ENCODE measurements around the gene KLRK1.
"Not testable (repeated sequence)": the region's sequence is repeated elsewhere in the genome, so short reads cannot be mapped to it uniquely, and the experiment has no call there.

The KLRK1 gene

DNA sequence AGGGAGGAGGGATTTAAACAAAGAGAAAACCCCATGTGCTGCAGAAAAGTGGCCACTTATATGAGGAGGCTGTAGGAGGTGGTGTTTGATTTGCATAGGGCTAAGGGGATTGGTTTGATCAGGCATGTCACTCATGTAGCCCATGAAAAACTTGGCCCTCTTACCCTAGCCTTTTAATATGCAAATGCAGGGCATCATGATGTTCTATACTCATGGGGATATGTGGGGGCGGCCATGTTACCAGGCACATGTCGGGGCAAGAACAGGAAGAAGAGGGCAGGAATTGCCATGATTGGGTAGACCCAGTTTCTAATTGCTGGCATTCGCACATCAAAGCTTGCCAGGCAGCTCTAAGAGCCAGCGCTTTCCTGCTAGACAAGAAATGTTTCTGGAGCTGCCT lies 28.8 kb downstream of the KLRK1 start:
- Histone ChIP-seq H3K4me2 (peak overlapping the region in 7 of 11 experiments; percentile 2 to 34 (median 9); a peak in 3 of 22 replicates), H4K20me1 (no peaks in the 10 kb centered on the region), H3K27ac (no peak overlapping the region), H3K9me3 (replicated peaks in 1 of 11) (peaks cover 0 to 10% (median 0%) of the 10 kb centered on the region in 11 experiments; a peak in 6 of 22 replicates), H3K9ac (no peak overlapping the region), H3K27me3 (no peaks in the 10 kb centered on the region), H3K4me1 (peaks cover 35 to 54% (median 45%) of the 10 kb centered on the region in 10 experiments), H3K36me3 (no peaks in the 10 kb centered on the region), H3K4me3 (no peak overlapping the region)
- TF ChIP-seq Cebpa-rat (IDR thresholded peaks at IDR 0.05), result no peak

DNA sequence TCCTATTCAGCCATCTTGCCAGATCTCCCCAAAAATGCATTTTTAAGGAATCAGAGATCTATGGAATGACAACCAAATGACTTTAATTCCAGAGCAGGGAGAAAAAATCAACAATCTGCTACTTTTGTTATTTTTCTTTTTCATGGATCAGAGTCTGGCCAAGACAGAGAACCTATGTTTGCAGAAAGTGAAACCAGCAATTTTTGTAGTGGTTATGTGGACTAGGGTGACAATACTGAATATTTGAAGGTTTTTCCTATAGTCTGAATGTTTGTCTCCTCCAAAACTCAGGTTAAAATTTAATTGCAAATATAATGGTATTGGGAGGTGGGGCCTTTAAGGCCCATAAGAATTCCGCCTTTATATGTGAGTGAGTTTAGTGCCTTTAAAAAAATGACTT lies 30.9 kb downstream of the KLRK1 start:
- Histone ChIP-seq H3K4me1 (peaks cover 20 to 36% (median 28%) of the 10 kb centered on the region in 10 experiments), H4K20me1 (no peaks in the 10 kb centered on the region), H3K4me2 (no peak overlapping the region), H3K27me3 (no peaks in the 10 kb centered on the region), H3K27ac (no peak overlapping the region), H3K9me3 (replicated peaks in 1 of 11) (peaks cover 0 to 10% (median 0%) of the 10 kb centered on the region in 11 experiments; a peak in 5 of 22 replicates), H3K4me3 (no peak overlapping the region), H3K36me3 (no peaks in the 10 kb centered on the region), H3K9ac (no peak overlapping the region)
- TF ChIP-seq Cebpa-rat (IDR thresholded peaks at IDR 0.05), result no peak

DNA sequence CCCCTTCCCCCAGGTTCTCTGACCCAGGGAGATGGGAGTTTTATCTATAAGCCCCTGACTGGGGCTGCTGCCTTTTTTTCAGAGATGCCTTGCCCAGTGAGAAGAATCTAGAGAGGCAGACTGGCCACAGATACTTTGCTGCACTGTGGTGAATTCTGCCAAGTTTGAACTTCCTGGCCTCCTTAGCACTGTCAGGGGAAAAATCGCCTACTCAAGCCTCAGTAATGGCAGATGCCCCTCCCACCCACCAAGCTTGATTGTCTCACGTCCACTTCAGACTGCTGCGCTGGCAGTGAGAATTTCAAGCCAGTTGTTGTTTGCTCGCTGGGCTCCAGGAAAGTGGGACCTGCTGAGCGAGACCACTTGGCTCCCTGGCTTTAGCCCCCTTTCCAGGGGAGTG lies 31.7 kb downstream of the KLRK1 start:
- Histone ChIP-seq H3K27ac (no peak overlapping the region), H3K4me3 (no peak overlapping the region), H3K4me2 (peak overlapping the region in 1 of 11 experiments; percentile 25; a peak in 3 of 22 replicates), H4K20me1 (no peaks in the 10 kb centered on the region), H3K4me1 (peaks cover 11 to 28% (median 20%) of the 10 kb centered on the region in 10 experiments; a peak in 18 of 20 replicates), H3K27me3 (no peaks in the 10 kb centered on the region), H3K9ac (no peak overlapping the region), H3K36me3 (no peaks in the 10 kb centered on the region), H3K9me3 (replicated peaks in 1 of 11) (peaks cover 0 to 10% (median under 1%) of the 10 kb centered on the region in 11 experiments; a peak in 7 of 22 replicates)
- no peak for TF ChIP-seq Cebpa-rat (IDR thresholded peaks at IDR 0.05)

DNA sequence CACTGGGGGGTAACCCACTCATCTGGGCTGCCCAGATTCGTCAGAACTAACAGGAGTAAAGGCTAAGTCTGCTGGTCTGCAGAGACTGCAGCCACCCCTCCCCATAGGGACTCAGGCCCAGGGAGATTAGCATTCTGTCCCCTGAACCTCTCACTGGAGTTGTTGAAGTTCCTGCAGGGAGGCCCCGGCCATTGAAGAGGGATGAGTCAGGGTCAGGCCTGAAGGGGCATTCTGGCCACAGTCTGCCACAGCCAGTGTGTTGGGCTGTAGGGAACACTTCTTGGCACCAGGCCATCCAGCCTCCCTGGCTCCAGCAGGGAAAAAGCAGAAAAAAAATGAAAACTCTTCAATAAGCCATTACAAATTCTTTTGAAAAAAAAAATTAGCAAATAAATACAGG lies 35.3 kb downstream of the KLRK1 start:
- Histone ChIP-seq H3K36me3 (no peaks in the 10 kb centered on the region), H4K20me1 (no peaks in the 10 kb centered on the region), H3K9me3 (replicated peaks in 1 of 11) (peaks cover 9 to 25% (median 16%) of the 10 kb centered on the region in 11 experiments; a peak in 19 of 22 replicates), H3K9ac (no peak overlapping the region), H3K4me1 (peaks cover 0 to 8% (median 2%) of the 10 kb centered on the region in 10 experiments; a peak in 5 of 20 replicates), H3K4me2 (no peak overlapping the region), H3K4me3 (no peak overlapping the region), H3K27me3 (no peaks in the 10 kb centered on the region), H3K27ac (no peak overlapping the region)
- TF ChIP-seq Cebpa-rat (IDR thresholded peaks at IDR 0.05), result no peak

DNA sequence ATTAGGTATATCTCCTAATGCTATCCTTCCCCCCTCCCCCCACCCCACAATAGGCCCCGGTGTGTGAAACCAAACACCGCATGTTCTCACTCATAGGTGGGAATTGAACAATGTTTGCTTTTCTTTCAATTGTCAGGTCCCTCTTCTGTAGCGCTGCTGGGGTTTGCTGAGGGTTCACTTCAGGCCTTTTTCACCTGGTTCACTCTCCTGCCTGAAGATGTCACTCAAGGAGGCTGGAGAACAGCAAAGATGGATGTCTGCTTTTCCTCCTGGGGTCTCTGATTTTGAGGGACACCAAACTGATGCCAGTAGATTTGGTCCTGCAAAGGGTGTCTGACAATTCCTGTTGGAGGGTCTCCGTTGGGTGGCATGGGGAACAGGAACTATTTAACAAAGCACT lies 35.8 kb downstream of the KLRK1 start:
- H3K4me3 ChIP-seq, result no peak overlapping the region
- peaks cover 0 to 8% (median 2%) of the 10 kb centered on the region in 10 experiments; a peak in 5 of 20 replicates for H3K4me1 ChIP-seq
- no peaks in the 10 kb centered on the region for H4K20me1 ChIP-seq
- H3K9ac ChIP-seq, result no peak overlapping the region
- no peak for TF ChIP-seq Cebpa-rat (IDR thresholded peaks at IDR 0.05)
- no peaks in the 10 kb centered on the region for H3K36me3 ChIP-seq
- H3K9me3 ChIP-seq (replicated peaks in 1 of 11), result peaks cover 9 to 25% (median 16%) of the 10 kb centered on the region in 11 experiments; a peak in 19 of 22 replicates
- H3K27ac ChIP-seq, result no peak overlapping the region
- H3K27me3 ChIP-seq, result no peaks in the 10 kb centered on the region
- no peak overlapping the region for H3K4me2 ChIP-seq

DNA sequence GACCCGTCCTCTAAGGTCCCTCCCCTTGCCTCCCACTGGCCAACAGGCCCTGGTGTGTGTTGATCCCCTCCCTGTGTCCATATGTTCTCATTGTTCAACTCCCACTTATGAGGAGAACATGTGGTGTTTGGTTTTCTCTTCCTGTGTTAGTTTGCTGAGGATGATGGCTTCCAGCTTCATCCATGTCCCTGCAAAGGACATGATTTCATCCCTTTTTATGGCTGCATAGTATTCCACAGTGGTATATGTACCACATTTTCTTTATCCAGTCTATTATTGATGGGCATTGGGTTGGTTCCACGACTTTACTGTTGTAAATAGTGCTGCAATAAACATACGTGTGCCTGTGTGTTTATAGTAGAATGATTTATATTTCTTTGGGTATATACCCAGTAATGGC lies 38.4 kb downstream of the KLRK1 start:
- not testable (repeated sequence) for H3K27ac ChIP-seq, H3K4me2 ChIP-seq, H3K4me1 ChIP-seq, H3K27me3 ChIP-seq, H4K20me1 ChIP-seq, H3K36me3 ChIP-seq, H3K4me3 ChIP-seq, H3K9ac ChIP-seq
- H3K9me3 ChIP-seq (replicated peaks in 1 of 11), result peaks cover 9 to 25% (median 16%) of the 10 kb centered on the region in 11 experiments; a peak in 19 of 22 replicates

DNA sequence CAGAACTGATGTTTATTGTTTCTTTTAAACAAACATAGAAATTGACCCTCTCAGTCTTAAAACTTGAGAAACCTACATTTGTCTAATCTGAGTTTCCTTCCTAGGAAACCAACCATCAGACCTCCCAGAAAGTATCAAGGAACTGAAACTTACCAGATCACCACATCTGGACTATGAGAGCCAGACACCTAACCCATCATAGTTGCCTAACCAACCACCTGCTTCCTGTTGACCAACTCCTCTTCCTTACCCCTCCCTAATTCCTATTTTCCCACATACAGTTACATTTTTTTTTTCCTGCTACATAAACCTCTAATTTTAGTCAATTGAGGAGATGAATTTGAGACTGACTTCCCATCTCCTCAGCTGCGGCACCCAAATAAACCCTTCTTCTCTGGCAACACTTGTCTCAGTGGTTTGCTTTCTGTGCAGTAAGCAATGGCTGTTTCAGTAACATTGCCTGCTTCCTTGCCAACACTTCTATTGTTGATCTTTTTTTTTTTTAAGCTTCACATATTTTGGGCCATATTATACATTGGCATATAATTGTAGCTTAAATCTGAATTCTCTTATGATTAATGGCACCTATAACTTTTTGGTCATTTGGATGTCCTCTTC lies 47.8 kb downstream of the KLRK1 start:
- Histone ChIP-seq H3K4me2 (peak overlapping the region in 2 of 11 experiments; percentile 8 to 11; a peak in 2 of 22 replicates), H3K27ac (peak overlapping the region in 10 of 11 experiments; percentile 8 to 87 (median 79); a peak in 19 of 22 replicates), H3K27me3 (no peaks in the 10 kb centered on the region), H3K4me1 (peaks cover 0 to 17% (median 7%) of the 10 kb centered on the region in 10 experiments; a peak in 14 of 20 replicates), H4K20me1 (no peaks in the 10 kb centered on the region), H3K36me3 (no peaks in the 10 kb centered on the region), H3K4me3 (no peak overlapping the region; a peak in 1 of 20 replicates), H3K9ac (peak overlapping the region in 7 of 11 experiments; percentile 28 to 57 (median 37); a peak in 8 of 22 replicates), H3K9me3 (replicated peaks in 1 of 11) (peaks cover 32 to 64% (median 47%) of the 10 kb centered on the region in 11 experiments)
- peak in 9 of 11 experiments; percentile 56 to 87 (median 71); a peak in 15 of 22 replicates for TF ChIP-seq Cebpa-rat (IDR thresholded peaks at IDR 0.05)

DNA sequence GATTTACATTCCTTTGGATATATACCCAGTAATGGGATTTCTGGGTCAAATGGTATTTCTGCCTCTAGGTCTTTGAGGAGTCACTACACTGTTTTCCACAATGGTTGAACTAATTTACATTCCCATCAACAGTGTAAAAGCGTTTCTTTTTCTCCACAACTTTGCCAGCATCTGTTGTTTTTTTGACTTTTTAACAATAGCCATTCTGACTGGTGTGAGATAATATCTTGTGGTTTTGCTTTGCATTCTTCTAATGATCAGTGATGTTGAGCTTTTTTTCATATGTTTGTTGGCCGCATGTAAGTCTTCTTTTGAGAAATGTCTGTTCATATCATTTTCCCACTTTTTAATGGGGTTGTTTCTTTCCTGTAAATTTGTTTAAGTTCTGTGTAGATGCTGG lies 48.9 kb downstream of the KLRK1 start:
- not testable (repeated sequence) for H3K27me3 ChIP-seq

DNA sequence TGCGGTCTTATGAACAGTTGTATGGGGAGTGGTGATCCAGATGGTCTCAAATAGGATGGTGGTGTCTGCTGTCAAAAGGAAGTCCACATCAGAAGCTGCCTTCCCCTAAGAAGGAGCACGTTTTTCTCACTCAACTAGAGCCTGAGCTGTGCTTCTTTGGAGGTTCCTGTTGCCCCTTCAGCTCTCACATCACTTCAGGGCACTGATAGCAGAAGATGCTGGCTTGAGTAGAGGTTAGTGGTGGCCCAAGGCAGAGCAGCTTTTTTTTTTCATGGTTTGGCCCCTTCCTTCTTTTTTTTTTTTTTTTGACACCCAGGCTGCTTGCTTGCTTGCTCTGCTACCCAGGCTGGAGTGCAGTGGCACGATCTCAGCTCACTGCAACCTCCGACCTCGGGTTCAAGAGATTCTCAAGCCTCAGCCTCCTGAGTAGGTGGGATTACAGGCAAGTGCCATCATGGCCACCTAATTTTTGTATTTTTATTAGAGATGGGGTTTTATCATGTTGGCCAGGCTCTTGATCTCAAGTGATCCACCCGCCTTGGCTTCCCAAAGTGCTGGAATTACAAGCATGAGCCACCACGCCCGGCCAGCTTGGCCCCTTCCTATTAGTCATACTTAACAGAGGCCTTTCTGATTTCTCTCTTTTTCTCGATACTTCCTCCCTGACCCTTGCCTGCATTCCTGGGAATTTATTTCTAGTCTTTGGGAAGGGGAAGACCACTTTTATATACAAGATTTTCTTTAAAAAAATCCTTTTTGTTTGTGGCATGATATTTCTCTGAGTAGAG lies 50.6 kb downstream of the KLRK1 start:
- H3K9ac ChIP-seq, result no peak overlapping the region
- H3K4me1 ChIP-seq, result peaks cover 0 to 17% (median 7%) of the 10 kb centered on the region in 10 experiments; a peak in 14 of 20 replicates
- no peaks in the 10 kb centered on the region for H3K36me3 ChIP-seq

More for the DNA sequence above, 48.9 kb downstream of the KLRK1 start:
- Histone ChIP-seq H3K9me3 (replicated peaks in 1 of 11) (peaks cover 32 to 64% (median 47%) of the 10 kb centered on the region in 11 experiments), H3K27ac (peak overlapping the region in 9 of 11 experiments; percentile 34 to 87 (median 79); a peak in 16 of 22 replicates), H3K9ac (peak overlapping the region in 1 of 11 experiments; percentile 30; a peak in 1 of 22 replicates), H3K4me1 (peaks cover 0 to 17% (median 7%) of the 10 kb centered on the region in 10 experiments; a peak in 14 of 20 replicates)
- H3K4me2 ChIP-seq, H3K4me3 ChIP-seq, H3K36me3 ChIP-seq, H4K20me1 ChIP-seq: not testable (repeated sequence)

DNA sequence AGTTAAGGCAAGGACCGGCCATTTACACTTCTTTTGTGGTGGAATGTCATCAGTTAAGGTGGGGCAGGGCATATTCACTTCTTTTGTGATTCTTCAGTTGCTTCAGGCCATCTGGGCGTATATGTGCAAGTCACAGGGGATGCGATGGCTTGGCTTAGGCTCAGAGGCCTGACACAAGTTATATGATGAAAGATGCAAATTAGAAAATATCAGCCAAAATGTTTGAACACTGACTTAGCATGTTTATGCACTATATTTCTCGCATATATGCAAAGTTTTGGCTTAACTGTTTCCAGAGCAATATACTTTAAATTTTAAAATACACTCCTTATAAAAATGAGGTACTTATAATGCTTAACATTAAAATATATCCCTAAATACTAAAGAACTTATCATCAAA lies 51.4 kb downstream of the KLRK1 start:
- H3K4me3 ChIP-seq, H4K20me1 ChIP-seq, H3K27me3 ChIP-seq, H3K9ac ChIP-seq, H3K36me3 ChIP-seq, H3K4me2 ChIP-seq: not testable (repeated sequence)
- Histone ChIP-seq H3K4me1 (peaks cover 0 to 17% (median 7%) of the 10 kb centered on the region in 10 experiments; a peak in 14 of 20 replicates), H3K27ac (peak overlapping the region in 3 of 11 experiments; percentile 8 to 79 (median 38); a peak in 2 of 22 replicates), H3K9me3 (replicated peaks in 1 of 11) (peaks cover 22 to 53% (median 36%) of the 10 kb centered on the region in 11 experiments)

More for the DNA sequence above, 50.6 kb downstream of the KLRK1 start:
- Histone ChIP-seq H3K27ac (peak overlapping the region in 6 of 11 experiments; percentile 8 to 79 (median 42); a peak in 8 of 22 replicates), H3K27me3 (no peaks in the 10 kb centered on the region), H3K4me3 (no peak overlapping the region; a peak in 1 of 20 replicates), H3K9me3 (replicated peaks in 1 of 11) (peaks cover 29 to 60% (median 44%) of the 10 kb centered on the region in 11 experiments), H4K20me1 (no peaks in the 10 kb centered on the region), H3K4me2 (peak overlapping the region in 8 of 11 experiments; percentile 1 to 41 (median 23); a peak in 9 of 22 replicates)
- no peak for TF ChIP-seq Cebpa-rat (IDR thresholded peaks at IDR 0.05)

DNA sequence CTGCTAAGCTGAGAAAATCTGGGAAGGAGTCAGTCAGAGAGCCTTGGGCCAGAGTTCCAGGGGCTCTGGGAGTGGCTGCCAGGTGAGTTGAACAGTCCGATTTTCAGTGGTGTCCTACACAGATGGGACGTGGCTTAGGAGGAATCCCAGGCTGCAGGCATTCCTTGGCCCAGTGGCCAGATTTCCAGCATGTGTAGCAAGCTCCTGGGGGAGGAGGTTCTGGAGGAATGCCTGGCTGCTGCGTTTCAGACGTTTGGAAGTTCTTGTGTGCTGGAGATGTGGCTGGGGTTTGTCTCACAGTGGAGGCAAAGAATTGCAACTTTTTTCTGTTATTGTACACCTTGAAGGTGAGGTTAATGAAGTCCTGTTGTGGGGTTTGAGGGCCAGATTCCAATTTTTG lies 53.6 kb downstream of the KLRK1 start:
- H3K27ac ChIP-seq, H3K27me3 ChIP-seq, H3K4me3 ChIP-seq, H3K9ac ChIP-seq, H4K20me1 ChIP-seq, H3K4me2 ChIP-seq, H3K36me3 ChIP-seq: not testable (repeated sequence)
- Histone ChIP-seq H3K4me1 (peaks cover 0 to 10% (median 7%) of the 10 kb centered on the region in 10 experiments; a peak in 12 of 20 replicates), H3K9me3 (replicated peaks in 1 of 11) (peaks cover 0 to 30% (median 13%) of the 10 kb centered on the region in 11 experiments; a peak in 19 of 22 replicates)
